Activated CD8-positive, alpha-beta memory T cell treated with anti-CD3 and anti-CD28 coated beads, Interleukin-2, amount 50 U/mL, for 24 hours (primary cell): ENCODE data around the gene MYLIP.

Experiments
- DNase-seq: peaks from one replicate; pipeline ENCODE4 v3.0.0-alpha.2; 2020; ENCODE audit errors: extremely low read depth

MYLIP gene

GRCh38 chr6:16139556-16139955 is 10.7 kb downstream of the MYLIP start:
- no peak for DNase-seq

GRCh38 chr6:16140607-16141006 is 11.7 kb downstream of the MYLIP start:
- DNase-seq, result no peak

- no peak for DNase-seq
Measured at GRCh38 chr6:16141514-16141913, 12.6 kb downstream of the MYLIP start.

- no peak for DNase-seq
Measured at GRCh38 chr6:16145038-16145437, 16.2 kb downstream of the MYLIP start.

GRCh38 chr6:16146028-16146427 is 17.1 kb downstream of the MYLIP start:
- no peak for DNase-seq

- no peak for DNase-seq
Measured at GRCh38 chr6:16146527-16146955, 17.7 kb downstream of the MYLIP start.

GRCh38 chr6:16148498-16148897 is 19.6 kb downstream of the MYLIP start:
- no peak for DNase-seq

- no peak for DNase-seq
Measured at GRCh38 chr6:16149305-16149704, 20.4 kb downstream of the MYLIP start.

GRCh38 chr6:16150098-16150497 is 21.2 kb downstream of the MYLIP start:
- DNase-seq, result no peak

- DNase-seq, result no peak
Measured at GRCh38 chr6:16153211-16153820, 24.4 kb downstream of the MYLIP start.

GRCh38 chr6:16154904-16155303 is 26.0 kb downstream of the MYLIP start:
- DNase-seq, result no peak

- DNase-seq, result no peak
Measured at GRCh38 chr6:16157492-16157891, 28.6 kb downstream of the MYLIP start.

- no peak for DNase-seq
Measured at GRCh38 chr6:16157909-16158308, 29.0 kb downstream of the MYLIP start.

GRCh38 chr6:16158943-16159557 is 30.2 kb downstream of the MYLIP start:
- no peak for DNase-seq

GRCh38 chr6:16160794-16161193 is 31.9 kb downstream of the MYLIP start:
- no peak for DNase-seq

GRCh38 chr6:16162003-16162402 is 33.1 kb downstream of the MYLIP start:
- no peak for DNase-seq

- DNase-seq, result no peak
Measured at GRCh38 chr6:16163066-16163465, 34.2 kb downstream of the MYLIP start.

GRCh38 chr6:16163535-16164300 is 34.8 kb downstream of the MYLIP start:
- no peak for DNase-seq

- DNase-seq, result no peak
Measured at GRCh38 chr6:16165641-16166040, 36.8 kb downstream of the MYLIP start.

GRCh38 chr6:16166871-16167608 is 38.2 kb downstream of the MYLIP start:
- DNase-seq, result no peak

- DNase-seq, result no peak
Measured at GRCh38 chr6:16168121-16168520, 39.2 kb downstream of the MYLIP start.

- DNase-seq, result no peak
Measured at GRCh38 chr6:16168858-16169257, 40.0 kb downstream of the MYLIP start.
